NCI-H2171 (cell line): ENCODE results near the gene LANCL1.

Source experiments
- DNase-seq: peaks from one replicate; lab custom pipeline; 2025; lab: John Stamatoyannopoulos, UW

The LANCL1 gene

DNA sequence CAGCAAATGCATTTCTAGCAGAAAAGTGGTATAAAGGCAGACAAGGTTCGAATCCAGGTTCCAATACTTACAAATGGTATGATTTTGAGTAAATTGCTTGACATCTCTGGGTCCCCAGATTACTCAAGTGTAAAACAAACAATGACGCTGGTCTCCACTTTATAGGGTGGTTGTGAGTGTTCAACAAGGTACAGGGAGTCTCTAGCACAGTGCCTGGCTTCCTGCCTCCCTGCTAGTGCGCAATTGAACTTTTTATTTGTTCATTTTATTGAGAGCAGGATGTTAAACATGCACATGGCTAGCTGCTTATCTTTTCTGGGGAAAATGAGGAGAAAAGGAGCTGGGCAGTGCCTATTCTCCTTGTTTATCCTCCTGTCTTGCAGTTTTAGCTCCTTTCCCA lies 86.7 kb downstream of the LANCL1 start:
- DNase-seq: no peak

GRCh38 chr2:210388148-210388547 lies 88.4 kb downstream of the LANCL1 start:
- DNase-seq: no peak

DNA sequence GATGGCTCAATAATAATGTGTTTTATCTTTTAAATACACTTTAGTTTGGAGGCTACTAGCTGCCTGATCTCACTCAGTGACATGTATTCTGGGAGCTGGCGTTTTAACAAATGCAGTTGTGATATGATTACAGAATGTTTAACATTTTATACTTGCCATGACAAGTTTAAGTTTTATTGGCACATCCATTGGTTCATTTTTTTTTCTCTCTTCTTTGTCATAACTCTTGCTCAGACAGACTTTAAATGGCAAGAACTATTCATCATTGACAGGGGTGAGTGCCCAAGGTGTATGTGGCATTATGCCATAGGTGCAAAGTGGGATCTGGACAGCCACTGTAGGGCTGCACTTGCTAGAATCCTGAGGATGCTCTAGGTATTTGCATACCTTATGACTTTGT lies 89.5 kb downstream of the LANCL1 start:
- DNase-seq: no peak
